HuH-7.5 (cell line): ENCODE results near the gene PRR7.
"Not testable (repeated sequence)": the region's sequence is repeated elsewhere in the genome, so short reads cannot be mapped to it uniquely, and the experiment has no call there.

Experiments used
- DNase-seq: peaks from one replicate; pipeline ENCODE4 v3.0.0; 2011; ENCODE audit warnings: low spot score

PRR7 gene

GRCh38 chr5:177446200-177447065 is at the start of gene PRR7:
PRR7 (plus strand) TSS chr5:177446814; CDS start chr5:177455068, 8,254 bp downstream.
- DNase-seq, result peak; percentile 96

GRCh38 chr5:177397875-177398390 is 48.7 kb upstream of the PRR7 start:
- no peak for DNase-seq

GRCh38 chr5:177399997-177400868 is 46.4 kb upstream of the PRR7 start, which contains the start of gene PFN3:
PFN3 (minus strand) TSS chr5:177400661; CDS start chr5:177400576, 85 bp downstream.
- DNase-seq, result no peak

GRCh38 chr5:177402271-177403043 is 44.2 kb upstream of the PRR7 start:
- peak; percentile 53 for DNase-seq

GRCh38 chr5:177403102-177403791 is 43.4 kb upstream of the PRR7 start:
- DNase-seq, result no peak

- peak; percentile 58 for DNase-seq
These were observed 42.6 kb upstream of the PRR7 start for GRCh38 chr5:177403792-177404640.

GRCh38 chr5:177404641-177405179 is 41.9 kb upstream of the PRR7 start:
- peak; percentile 25 for DNase-seq

- DNase-seq, result peak; percentile 8
These were observed 41.3 kb upstream of the PRR7 start for GRCh38 chr5:177405312-177405711.

- peak; percentile 5 for DNase-seq
These were observed 40.8 kb upstream of the PRR7 start for GRCh38 chr5:177405805-177406204.

- peak; percentile 83 for DNase-seq
These were observed 37.4 kb upstream of the PRR7 start, which contains the start of gene F12 for GRCh38 chr5:177409043-177409801. F12 (minus strand) TSS chr5:177409564; CDS start chr5:177409527, 37 bp downstream.

- no peak for DNase-seq
These were observed 36.0 kb upstream of the PRR7 start for GRCh38 chr5:177410575-177410974.

- DNase-seq, result no peak
These were observed 33.9 kb upstream of the PRR7 start for GRCh38 chr5:177412603-177413233.

- DNase-seq, result no peak
These were observed 32.1 kb upstream of the PRR7 start for GRCh38 chr5:177414481-177414880.

- DNase-seq, result not testable (repeated sequence)
These were observed 29.5 kb upstream of the PRR7 start for GRCh38 chr5:177417081-177417480.

- no peak for DNase-seq
These were observed 27.6 kb upstream of the PRR7 start for GRCh38 chr5:177419046-177419445.

- DNase-seq, result not testable (repeated sequence)
These were observed 26.1 kb upstream of the PRR7 start for GRCh38 chr5:177420472-177420871.

GRCh38 chr5:177421062-177421798 is 25.4 kb upstream of the PRR7 start:
- no peak for DNase-seq

GRCh38 chr5:177423671-177424070 is 22.9 kb upstream of the PRR7 start:
- no peak for DNase-seq
